ENCODE measurements around the gene JPT2. TPM values are rescaled to one million over a fixed set of nuclear protein-coding genes. Genes with fewer than 3 reads are reported as not detected.

JPT2 gene
- total RNA-seq, 1 donor from 2014 or later = 48.7 TPM

DNA sequence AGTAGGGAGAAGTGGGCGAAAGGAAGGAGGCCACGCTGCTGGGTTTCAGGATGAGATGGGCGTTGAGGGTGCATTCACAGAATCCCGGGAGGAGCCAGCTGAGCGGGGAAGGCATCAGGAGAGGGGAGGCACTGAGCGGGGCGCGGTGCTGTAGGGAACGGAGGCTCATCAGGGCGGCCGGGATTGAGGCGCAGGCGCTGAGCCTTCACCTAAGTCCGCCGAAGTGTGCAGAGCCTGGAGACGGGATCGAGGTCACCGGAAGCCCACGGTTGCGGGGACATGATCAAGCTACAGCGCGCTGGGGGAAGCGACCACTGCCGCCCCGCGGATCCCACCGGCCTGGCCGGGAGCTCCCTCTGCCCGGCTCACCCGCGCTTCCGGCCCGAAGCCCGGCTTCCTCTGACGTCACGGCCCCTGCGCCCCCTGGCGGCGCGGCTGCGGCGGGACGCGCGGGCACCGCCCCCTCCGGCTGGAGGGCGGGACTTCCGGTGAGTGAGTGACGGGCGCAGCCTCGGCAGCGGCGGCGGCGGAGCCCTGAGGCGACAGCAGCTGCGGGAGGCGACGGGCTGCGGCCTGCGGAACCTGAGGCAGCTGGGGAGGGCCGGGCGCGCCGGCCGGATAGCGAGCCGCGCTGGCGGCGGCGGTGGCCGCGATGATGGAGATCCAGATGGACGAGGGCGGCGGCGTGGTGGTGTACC lies 27.8 kb downstream of the JPT2 start, which contains the start of gene MAPK8IP3:
Gene MAPK8IP3, plus strand, starts transcription at position 508 of the 698 bp plus-strand sequence. Its CDS starts 145 bp downstream, at position 653.
- DNase-seq (peak; percentile 100), ATAC-seq (ENCODE audit: low read depth) (peak; percentile 81)
- CTCF ChIA-PET = interaction anchor here (0.7 to 2.9 kb wide), 13 partner anchors 8 to 342 kb away, joined by 3 to 16 read pairs (median 4); partner anchors contain the start of genes EME2, JPT2, MRPS34 and NUBP2
- no peaks in the 10 kb centered on the region for H3K9me3 Mint-ChIP-seq
- H3K27me3 Mint-ChIP-seq = no peaks in the 10 kb centered on the region
- peaks cover 43% of the 10 kb centered on the region for H3K36me3 Mint-ChIP-seq (ENCODE audit: low read depth)
- intact Hi-C loops (cut with micrococcal nuclease) = loop anchor here (1.0 to 5.0 kb wide), 8 partner anchors 8 to 355 kb away; partner anchors contain the start of genes CRAMP1, EME2, GNPTG and HAGH
- peaks cover 38% of the 10 kb centered on the region for H3K4me1 Mint-ChIP-seq
- POLR2A ChIA-PET = interaction anchor here (0.6 to 3.3 kb wide), 27 partner anchors 8 to 449 kb away, joined by 3 to 49 read pairs (median 5); partner anchors contain the start of genes CRAMP1, EME2, FAHD1 and HAGH
- H3K4me3 Mint-ChIP-seq = peak within 1 kb of the TSS; percentile 99
- no peak for TF ChIP-seq CTCF (IDR thresholded peaks at IDR 0.05)
- peak within 1 kb of the TSS; percentile 98 for H3K27ac Mint-ChIP-seq

DNA sequence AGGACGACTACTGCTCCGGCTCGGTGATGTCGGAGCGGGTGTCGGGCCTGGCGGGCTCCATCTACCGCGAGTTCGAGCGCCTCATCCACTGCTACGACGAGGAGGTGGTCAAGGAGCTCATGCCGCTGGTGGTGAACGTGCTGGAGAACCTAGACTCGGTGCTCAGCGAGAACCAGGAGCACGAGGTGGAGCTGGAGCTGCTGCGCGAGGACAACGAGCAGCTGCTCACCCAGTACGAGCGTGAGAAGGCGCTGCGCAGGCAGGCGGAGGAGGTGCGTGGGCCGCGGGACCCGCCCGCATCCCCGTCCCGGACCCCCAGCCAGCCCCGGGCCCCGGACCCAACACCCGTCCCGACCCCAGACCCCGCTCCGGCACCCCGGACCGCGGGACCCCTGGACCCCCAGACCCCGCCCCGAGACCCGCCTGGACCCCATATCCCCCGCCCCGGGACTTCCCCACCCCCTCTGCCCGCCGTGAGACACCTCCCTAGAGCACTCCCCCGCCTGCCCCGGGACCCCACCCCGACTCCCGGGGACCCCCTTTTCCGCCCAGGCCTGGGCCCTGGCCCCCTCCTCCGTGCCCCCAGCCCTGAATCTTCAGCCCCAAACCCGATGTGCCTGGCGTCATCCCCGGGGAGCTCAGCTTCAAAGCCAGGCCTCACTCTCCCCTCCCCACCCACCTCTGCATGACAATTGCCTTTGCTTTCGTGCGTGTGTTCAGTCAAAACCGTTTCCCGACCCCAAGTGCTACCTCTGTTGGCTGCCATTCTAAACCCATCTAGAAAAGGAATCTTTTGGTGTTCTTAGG lies 28.5 kb downstream of the JPT2 start:
- Mint-ChIP-seq H3K9me3 (no peaks in the 10 kb centered on the region), H3K36me3 (ENCODE audit: low read depth) (peaks cover 40% of the 10 kb centered on the region), H3K4me3 (peak overlapping the region; percentile 99), H3K4me1 (peaks cover 43% of the 10 kb centered on the region), H3K27ac (peak overlapping the region; percentile 91), H3K27me3 (no peaks in the 10 kb centered on the region)
- CTCF ChIA-PET = interaction anchor here (0.8 to 2.9 kb wide), 12 partner anchors 9 to 343 kb away, joined by 3 to 16 read pairs (median 6); partner anchors contain the start of genes EME2, JPT2, MRPS34 and NUBP2
- DNase-seq (no peak), ATAC-seq (ENCODE audit: low read depth) (peak; percentile 51)
- POLR2A ChIA-PET = interaction anchor here (0.6 to 3.3 kb wide), 31 partner anchors 7 to 1176 kb away, joined by 3 to 49 read pairs (median 5); partner anchors contain the start of genes CRAMP1, EME2, FAHD1 and FLYWCH2
- intact Hi-C loops (cut with micrococcal nuclease) = loop anchor here (1.0 to 5.0 kb wide), 8 partner anchors 8 to 355 kb away; partner anchors contain the start of genes CRAMP1, EME2, GNPTG and HAGH
- no peak for TF ChIP-seq CTCF (IDR thresholded peaks at IDR 0.05)

GRCh38 chr16:1707193-1707790 lies 29.2 kb downstream of the JPT2 start:
- peak overlapping the region; percentile 84 for H3K27ac Mint-ChIP-seq
- POLR2A ChIA-PET = interaction anchor here (0.6 to 3.3 kb wide), 15 partner anchors 10 to 1175 kb away, joined by 3 to 49 read pairs (median 6); partner anchors contain the start of genes EME2, FLYWCH2, JPT2 and MRPS34
- intact Hi-C loops (cut with micrococcal nuclease) = loop anchor here (2.0 to 5.0 kb wide), 4 partner anchors 66 to 285 kb away; partner anchors contain the start of genes CRAMP1, EME2, IFT140 and MRPS34
- DNase-seq = no peak
- H3K4me3 Mint-ChIP-seq = peak overlapping the region; percentile 86
- ATAC-seq (ENCODE audit: low read depth) = no peak
- no peaks in the 10 kb centered on the region for H3K9me3 Mint-ChIP-seq
- no peak for TF ChIP-seq CTCF (IDR thresholded peaks at IDR 0.05)
- H3K27me3 Mint-ChIP-seq = no peaks in the 10 kb centered on the region
- H3K4me1 Mint-ChIP-seq = peaks cover 48% of the 10 kb centered on the region
- CTCF ChIA-PET = interaction anchor here (1.1 to 2.9 kb wide), 5 partner anchors 12 to 343 kb away, joined by 3 to 16 read pairs (median 8); partner anchors contain the start of gene JPT2
- H3K36me3 Mint-ChIP-seq (ENCODE audit: low read depth) = peaks cover 36% of the 10 kb centered on the region

GRCh38 chr16:1708083-1708767 lies 30.1 kb downstream of the JPT2 start:
- CTCF ChIA-PET = interaction anchor here (1.3 kb wide), 1 partner anchor 30 kb away, joined by 5 read pairs; the partner anchor contains the start of gene JPT2
- Mint-ChIP-seq H3K27ac (peak overlapping the region; percentile 57), H3K4me3 (peak overlapping the region; percentile 86), H3K4me1 (peaks cover 57% of the 10 kb centered on the region), H3K27me3 (no peaks in the 10 kb centered on the region), H3K9me3 (no peaks in the 10 kb centered on the region), H3K36me3 (ENCODE audit: low read depth) (peaks cover 33% of the 10 kb centered on the region)
- TF ChIP-seq CTCF (IDR thresholded peaks at IDR 0.05) = no peak
- DNase-seq = no peak
- intact Hi-C loops (cut with micrococcal nuclease) = loop anchor here (5.0 kb wide), 2 partner anchors 96 to 286 kb away; partner anchors contain the start of genes CRAMP1, IFT140 and UQCC4
- no peak for ATAC-seq (ENCODE audit: low read depth)
- POLR2A ChIA-PET = interaction anchor here (0.6 to 3.3 kb wide), 5 partner anchors 10 to 287 kb away, joined by 3 to 37 read pairs (median 21); partner anchors contain the start of genes EME2, MRPS34, NME3 and NUBP2
